ENCODE results near the gene PRPF19.

The PRPF19 gene

DNA sequence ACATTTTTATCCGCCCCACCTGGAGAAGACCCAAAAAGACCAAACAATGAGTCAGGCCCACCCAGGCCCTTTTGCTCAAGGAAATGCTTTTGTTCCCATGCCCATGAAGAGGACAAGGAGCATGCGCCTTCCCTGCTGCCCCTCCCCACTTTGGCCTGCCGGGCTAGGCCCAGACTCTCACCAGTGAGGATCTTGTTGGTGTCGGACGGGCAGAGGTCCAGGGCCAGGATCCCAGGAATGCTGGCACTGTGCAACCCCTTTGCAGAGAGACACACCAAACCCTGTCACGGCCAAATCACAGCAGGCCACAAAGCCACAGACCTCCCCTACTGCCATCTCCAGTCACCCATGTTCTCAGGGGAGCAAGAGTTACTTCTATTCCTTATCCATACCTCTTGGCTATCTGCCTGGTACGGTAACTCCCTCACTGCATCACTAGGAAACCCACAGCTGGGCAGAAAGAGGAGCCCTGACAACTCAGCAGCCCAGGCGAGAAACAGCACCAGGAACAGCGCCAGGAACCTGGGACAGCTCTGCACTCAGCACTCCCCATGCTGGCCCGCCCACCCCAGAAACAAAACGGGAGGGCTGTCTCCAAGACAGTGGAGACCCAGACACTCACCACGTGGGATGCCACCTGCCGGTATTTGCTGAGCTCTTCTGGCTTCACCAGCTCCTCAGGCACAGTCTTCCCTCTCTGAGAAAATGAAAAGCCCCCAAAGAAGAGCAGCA, 5.5 kb downstream of the PRPF19 start:
- no peak for DNase-seq

DNA sequence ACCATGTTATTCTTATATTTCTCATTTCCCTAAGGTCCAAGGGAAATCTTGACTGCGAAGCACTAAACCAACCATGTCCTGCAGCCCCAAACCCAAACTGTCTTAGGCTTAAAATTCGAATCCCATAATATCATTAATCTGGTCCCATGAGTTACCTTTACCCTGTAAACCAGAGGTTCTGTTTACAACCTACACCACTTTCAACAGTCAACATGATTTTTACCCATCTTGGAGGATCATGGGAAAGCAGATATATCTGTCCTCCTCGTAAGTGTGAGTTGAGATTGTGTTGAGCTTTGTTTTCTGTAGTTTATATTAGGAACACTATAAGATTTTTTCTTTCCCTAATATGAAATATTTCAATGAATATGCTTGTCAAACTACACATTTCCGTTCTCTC, 6.4 kb downstream of the PRPF19 start:
- DNase-seq, result no peak

DNA sequence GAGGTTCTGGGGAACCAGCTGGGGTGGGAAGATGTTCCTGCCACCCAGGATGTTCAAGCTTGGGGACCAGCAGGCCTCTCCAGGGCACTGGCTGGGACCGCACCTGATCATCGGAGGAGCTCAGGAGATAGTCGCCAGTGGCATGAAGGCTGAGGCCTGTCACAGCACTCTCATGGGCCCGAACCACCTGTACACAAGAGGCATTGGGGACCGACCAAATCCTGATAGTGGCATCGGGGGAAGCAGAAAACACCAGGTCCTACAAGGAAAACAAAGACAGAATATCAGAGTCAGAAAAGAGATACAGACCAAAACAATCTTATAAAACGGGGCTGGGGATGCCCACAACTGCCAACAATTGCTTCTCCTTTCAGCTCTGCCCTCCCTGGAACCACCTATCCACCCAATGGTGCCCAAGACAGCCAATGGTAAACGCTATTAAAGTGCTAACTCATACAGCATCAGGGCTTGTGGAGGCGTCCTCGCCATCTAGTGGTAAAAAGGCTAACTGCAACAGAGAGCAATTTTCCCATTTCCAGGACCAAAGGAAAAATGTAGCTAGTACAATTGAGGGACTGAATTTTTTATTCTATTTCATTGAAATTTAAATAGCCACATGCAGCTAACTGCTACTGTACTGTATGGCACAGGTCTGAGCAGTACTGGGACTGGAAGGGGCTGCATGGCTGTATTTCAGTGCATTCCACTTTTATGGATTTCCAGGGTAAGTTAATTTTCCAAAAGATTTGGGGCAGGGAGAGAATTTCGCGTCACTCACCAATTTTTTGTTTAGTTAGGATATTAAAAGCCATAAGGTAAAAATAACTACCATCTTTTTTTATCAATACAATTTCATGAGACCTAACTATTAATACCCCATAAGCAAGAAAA, 7.1 kb downstream of the PRPF19 start:
- peak; percentile 51 to 60 for DNase-seq

DNA sequence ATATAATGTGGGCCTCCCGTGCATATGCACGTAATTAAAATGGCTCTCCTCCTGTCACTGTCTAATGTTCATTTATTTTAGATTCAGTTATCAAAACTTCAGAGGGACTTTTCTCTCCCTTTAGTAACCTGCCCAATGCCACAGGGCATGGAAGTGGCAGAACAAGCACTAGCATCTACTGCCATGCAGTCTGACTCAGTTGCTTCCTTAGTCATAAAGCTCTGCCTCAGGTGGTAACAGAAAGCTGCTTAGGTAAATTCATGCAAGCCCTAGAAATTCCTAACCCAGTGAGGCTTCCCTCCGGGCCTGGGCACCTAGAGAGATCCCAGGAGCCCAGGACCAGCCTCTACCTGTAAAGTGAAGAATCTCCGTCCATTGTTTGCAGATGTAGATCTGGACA, 8.9 kb downstream of the PRPF19 start:
- DNase-seq, result no peak

DNA sequence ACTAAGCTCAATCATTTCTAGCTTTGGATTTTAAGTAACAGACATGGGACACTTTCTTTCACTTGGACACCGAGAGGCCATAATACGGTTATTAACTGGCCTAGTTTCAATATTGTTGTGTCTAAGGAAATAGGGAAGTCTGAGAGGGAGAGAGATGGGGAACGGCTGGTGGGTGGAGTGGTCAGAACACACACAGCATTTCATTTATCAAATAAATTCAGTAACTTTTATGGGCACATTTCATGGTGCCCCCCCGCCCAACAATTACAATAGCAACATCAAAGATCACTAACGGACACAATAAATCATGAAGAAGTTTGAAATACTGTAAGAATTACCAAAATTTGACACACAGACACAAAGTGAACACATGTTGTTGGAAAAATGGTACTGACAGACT, 10.7 kb downstream of the PRPF19 start:
- no peak for DNase-seq

DNA sequence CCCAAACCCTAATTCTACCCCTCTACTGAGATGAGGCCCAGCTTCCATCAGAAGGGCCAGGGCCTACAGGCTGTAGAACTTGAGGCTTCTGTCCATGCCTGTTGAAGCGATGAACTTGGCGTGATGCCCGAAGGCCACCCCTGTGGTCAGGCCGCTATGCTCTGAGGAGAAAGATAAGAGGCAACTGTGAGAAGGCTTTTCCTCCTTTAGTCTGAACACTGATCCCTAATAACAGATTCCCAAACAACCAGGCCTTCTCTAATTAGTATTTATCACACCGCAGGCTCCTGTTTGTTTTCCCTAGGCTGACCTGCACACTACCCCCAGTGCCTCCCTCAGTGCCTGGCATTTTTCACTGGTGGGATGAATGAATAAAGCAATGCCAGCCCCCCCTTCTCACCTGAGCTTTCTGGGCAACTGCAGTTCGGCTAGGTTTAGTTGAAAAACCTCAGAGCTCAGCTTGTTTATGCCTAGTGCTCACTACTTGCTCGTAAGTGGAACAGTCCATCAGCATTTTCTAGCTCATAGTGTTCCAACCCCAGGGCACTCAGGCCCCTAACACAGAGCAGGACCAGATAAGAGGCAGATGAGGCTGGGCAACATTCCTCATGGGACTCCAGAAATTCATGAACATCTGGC, 15.2 kb downstream of the PRPF19 start:
- DNase-seq, result no peak

DNA sequence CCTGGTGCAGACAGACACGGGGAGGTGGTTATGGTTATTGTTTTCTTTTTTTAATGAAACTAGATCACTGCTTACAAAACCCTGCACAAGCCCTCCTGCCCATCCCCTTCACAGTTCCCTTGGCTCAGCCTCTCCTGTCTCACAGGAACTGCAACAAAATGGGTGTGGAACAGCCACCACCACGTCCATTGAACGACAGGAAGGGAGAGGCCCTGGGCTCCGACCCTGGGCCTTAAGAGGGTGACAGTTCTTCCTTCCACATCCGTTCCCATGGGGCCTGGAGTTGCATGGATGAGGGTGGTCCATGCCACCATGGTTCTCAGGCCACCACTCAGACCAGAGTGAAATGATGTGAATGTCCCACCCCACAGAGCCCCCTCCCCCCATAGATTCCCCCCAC, 15.7 kb downstream of the PRPF19 start:
- DNase-seq, result no peak

DNA sequence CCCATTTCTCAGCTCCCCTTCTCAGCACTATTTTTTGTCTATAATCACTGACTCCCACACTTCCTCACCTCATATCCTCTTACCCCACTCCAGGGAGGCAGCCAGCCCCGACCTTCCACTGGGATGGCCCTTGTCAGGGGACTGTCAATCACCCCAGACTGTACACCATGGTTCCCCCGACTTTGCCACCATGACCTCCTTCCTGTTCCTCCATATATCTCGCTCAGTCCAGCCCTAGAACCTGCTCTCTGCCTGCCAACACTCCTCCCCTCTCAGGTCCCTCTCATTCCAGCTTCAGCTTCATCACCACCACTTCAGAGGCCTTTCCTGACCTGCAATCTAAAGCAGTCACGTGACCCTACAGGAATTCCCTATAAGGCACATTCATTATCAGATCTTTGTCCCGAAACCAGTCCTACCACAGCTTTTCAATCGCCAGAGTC, 16.5 kb downstream of the PRPF19 start:
- DNase-seq, result no peak

DNA sequence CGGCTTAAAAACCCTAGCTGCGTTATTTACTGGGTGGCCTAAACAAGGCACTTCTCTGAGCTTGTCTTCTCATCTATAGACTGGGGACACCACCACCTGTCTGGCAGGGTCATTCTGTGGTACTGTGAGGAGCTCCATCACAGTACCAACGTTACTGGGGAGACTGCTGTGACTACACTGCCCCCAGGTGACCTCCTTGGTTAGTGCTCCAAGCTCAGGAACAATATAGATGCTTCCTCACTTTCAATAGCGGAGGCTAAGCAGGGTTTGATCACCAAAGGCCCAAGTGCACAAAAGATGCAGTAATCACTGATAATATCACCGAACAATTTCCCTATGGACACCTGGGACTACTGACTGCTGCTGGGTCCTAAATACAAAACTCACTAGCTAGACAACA, 18.8 kb downstream of the PRPF19 start:
- peak; percentile 72 to 81 for DNase-seq

DNA sequence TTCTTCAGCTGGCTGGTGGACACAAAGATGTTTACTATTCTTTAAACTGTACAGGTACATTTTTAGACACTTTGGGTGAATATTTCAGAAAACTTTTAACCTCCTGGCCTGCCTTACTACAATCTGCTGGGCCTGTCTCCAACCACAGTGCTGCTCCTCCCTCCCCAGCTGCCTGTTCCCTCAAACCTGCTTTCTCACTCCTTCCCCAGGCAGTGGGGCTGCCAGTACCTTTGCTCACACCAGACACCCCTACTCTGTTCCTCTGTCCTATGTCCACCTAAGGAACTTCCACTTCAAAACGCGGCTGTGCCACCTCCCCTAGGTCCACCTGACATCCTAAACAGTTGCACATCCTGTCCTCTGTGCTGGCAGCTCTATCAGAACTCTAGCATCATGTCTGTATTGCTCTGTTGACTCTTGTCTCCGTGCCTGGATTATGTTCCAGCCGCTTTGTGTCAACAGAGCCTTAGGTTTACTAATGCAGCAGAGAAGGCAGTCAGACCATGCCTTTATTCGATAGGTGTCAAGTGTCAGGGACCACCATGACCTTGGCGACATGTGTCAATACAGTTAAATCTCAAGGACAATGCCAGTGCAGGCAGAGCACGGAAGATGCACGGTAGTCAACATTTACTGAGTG, 25.6 kb downstream of the PRPF19 start:
- peak; percentile 41 to 66 for DNase-seq

DNA sequence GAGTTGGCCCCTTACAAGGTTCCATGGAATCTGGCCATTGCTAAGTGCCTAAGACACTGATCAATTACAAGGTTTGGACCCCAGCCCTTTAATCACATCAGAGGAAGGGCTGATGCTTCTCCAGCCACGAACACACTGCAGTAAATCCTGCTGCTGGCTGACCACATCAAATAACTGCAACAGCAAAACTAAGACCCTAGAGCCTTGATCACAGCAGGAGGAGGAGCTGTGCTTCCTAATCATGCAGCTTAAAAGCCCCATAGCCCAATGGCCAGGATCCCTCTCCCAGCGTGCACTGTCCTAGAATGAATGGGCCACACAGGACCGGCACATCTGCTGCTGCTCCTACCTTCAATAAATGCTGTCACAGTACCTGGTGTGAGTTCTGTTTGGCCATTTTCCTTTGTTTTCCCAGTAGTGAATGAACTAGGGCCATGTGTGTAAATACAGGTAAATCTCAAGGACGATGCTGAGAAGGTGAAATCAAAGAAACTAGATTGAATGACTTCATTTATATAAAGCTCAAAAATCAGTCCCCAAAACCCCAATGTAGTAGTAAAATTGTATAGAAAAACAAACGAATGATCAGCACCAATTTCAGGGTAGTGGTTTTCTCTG, 26.3 kb downstream of the PRPF19 start:
- DNase-seq, result no peak

DNA sequence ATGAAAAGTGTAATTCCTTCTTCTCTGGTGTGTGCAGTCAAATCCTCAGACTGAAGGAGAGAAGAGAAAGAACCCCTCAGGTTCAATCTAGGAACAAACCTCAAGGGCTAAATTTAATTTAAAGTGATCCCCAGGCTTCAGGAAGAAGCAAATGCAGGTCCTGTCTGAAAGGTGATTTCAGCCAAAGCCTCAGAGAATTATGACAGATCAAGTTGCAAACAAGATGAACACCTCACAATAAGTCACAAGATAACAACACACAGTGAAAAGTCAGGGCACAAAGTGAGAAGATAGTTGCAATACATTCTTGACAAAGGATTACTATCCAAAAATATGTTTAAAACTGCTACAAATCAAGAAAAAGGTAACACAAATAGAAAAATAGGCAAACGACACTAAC, 27.3 kb downstream of the PRPF19 start:
- DNase-seq, result no peak

DNA sequence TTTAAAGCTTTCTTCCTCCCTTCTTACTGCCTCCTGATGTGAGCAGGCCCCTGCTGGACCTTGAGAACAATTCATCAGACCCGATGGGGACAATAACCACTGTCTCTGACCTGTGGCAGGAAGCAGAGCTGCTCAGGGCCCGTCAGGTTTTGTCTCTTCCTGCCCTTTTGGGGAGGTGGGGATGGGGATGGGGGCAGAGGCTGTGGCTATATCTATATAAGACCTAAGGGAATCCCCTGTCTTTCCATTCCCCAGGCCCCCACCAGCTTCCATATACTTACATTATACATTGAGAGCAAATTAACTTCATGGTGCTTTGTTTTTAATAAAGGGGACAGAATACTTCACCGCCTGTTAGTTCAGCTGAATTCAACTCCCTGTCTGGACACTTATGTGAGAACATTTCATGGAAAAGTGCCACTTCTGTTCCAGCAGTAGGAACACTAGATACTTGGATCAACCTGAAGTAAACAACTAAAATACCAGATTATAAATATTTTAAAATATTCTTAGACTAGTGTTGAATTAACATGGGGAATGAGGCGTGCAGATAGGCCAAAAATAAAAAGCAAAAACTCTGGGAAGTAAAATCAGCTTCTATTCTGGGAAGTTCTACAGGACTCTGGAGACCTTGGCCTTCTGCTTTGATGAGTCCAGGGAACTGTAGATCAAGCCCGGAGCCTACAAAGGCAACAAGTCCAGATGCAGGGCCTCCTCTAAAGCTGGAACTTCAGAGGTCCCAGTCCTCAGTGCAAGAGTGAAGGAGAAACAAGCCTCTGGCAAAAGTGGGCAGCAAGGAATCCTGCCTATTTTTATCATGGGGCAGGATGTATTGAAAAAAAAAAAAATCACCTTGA, 27.9 kb downstream of the PRPF19 start:
- no peak for DNase-seq

DNA sequence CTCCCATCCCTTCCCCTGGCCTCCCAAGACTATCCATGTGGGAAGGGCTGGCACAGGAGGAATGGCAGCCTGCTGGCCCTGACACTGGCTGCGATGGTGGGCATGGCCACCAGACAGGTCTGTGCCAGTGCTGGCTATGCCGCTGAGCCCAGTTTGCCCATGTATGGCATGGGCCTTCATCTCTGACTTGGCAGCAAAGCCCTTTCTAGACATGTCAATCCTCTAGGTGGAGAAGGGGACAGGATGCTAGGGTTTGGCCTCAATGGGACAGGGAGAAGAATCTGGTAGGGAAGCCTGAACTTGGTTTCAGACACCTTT, 30.3 kb downstream of the PRPF19 start:
- DNase-seq, result no peak

DNA sequence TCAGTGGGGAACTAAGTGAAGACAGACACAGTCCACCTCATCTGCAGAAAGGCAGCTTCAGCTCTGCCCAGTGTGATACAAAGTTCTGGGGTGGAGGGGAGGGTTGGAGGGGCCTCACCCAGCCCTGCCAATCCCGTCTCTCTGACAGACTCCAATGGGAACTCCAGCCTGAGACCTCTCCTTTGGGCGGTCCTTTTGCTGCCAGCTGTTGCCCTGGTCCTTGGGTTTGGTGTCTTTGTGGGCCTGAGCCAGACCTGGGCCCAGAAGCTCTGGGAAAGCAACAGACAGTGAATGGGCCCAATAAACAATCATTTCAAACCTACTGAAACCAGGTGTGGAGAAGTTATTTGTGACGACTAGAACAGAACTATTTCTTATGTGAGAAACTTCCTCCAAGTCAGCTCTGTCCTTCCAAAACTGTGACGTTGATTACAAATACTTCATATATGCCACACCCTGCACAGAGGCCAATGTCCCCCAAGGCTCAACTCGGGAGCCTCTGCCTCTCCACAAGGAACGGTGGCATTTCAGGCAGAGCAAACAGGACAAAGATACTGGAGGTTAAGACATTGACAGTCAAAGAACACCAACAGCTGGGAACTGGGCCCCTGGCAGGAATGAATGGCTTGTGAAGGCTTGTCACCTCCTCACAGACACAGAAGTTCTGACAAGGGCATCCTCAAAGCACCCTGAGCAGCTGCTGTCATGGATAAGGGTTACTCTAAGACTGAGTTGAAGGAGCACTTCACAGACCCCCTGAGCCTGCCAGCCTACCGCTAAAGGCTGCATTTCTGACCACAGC, 30.8 kb downstream of the PRPF19 start:
- no peak for DNase-seq

DNA sequence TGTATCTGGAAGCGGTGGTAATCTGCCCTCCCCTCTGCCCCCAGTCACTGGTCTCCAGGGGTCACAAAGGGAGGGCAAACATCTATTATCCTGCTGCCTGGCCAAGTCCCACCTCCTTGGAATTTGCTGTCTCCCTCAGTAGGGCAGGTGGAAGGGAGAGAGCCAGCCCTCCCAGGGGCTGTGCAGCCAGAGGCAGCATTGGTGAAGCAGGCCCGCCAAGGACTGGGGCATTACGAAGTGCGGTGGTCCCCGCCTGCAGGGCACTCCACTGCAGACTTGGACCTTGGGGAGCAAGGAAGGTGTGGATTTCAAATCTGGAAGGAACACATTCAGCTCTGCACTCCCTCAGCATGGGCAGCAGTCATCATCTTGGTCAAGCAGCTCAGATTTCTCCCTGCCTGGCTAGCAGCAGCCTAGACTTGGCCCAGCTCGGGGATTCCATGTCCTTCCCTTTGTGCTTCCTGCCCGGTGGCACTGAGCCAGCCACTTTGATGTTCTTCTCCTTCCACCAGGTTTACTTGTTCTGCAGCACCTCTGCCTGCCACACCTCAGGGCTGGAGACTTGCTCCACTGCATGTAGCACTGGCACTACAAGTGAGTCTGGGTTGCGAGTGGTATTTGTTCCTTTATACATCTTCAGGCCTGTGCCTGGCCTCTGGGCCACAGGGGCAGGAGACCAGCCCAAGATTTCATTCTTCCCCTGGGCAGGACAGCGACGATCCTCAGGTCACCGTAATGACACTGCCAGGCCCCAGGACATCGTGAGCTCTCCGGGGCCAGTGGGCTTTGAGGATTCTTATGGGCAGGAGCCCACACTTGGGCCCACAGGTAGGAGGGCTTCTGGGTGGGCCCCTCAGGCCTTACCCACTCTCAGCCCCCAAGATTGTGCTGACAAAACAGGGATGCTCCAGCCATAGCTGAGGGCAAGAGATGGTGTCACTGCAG, 31.7 kb downstream of the PRPF19 start:
- no peak for DNase-seq

DNA sequence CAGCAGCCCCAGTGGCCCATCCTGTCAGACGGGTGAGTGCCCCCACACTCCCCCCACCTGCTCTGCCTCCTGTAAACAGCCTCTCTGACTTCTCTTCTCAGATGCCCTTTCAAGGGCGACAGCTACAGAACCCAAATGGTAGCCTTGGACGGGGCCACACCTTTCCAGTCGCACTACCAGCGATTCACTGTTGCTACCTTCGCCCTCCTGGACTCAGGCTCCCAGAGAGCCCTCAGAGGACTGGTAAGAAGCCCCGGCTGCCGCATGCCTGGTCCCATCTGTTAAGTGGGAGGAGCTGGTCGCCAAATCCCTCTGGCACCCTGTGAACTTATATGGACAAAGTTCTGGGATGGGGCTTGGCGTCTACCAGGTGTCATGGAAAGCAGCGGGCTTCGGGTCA, 32.9 kb downstream of the PRPF19 start:
- no peak for DNase-seq

DNA sequence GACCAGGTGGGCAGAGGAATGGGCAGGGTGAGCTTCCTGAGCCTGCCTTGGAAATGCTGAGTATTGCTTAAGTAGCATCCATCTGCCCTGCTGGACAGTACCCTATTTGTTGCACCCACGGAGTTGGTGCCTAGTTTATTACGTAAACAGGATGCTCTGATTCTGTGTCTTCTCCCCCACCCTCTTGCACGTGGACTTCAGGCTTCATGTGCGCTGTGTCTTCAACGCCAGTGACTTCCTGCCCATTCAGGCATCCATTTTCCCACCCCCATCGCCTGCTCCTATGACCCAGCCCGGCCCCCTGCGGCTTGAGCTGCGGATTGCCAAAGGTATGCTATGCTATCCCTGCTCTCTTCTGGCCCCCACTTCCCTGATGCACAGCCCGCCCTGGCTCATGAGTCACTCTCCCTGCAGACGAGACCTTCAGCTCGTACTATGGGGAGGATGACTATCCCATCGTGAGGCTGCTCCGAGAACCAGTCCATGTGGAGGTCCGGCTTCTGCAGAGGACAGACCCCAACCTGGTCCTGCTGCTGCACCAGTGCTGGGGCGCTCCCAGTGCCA, 33.3 kb downstream of the PRPF19 start:
- DNase-seq, result no peak

DNA sequence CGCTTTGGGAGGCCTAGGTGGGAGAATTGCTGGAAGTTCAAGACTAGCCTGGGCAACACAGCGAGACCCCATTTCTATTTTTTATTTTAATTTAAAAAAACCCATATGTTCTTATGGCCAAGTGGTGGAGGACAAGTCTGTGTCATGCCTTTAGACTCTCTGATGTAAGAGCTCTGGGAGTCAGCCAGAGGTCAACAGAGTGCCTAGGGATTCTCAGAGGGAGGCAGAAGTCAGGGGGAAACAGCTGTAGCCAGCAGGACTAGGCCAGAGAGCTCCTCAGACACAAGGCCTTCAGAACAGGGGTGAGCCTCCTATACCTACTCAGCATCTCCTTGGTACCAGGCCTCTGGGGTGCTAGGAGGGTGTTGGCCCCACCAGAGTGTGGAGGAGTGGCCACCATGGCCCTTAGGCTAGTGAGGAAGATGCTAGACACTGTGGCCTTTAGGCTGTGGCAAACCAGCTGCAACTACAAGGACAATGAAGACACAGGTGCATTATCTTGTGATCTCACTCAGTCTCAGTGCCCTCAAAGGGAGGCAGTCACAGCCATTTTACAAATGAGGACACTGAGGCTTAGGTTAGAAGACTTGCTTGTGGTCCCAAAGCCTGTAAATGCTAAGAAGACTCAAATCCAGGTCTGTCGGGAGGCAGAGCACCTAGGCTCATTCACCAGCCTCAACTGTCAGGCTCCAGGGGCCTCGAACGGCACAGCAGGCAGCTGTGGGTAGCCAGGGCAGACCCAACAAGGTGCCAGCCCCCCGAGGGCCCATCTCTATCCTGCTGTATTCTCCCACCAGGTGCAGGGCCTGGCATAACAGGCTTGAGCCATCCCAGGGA, 34.0 kb downstream of the PRPF19 start:
- no peak for DNase-seq
